Keratinocyte (primary cell): Measurements from ENCODE around the gene CD53. TPM values are rescaled to one million over a fixed set of nuclear protein-coding genes. Genes with fewer than 3 reads are reported as not detected.

Source experiments
- DNase-seq: peaks from one replicate; pipeline ENCODE4 v3.0.0-alpha.2; 2011; ENCODE audit warnings: low read depth, missing footprints, low spot score
- FAIRE-seq: peaks from 2 replicates; lab custom pipeline; 2011; peaks lifted over from hg19 to GRCh38; lab: Jason Lieb, UNC
- H2AFZ ChIP-seq: 2 replicates; pipeline ENCODE4 v1.6.0; 2012; ENCODE audit warnings: low read length, control low read depth, inconsistent platforms; ENCODE audit not compliant: control insufficient read depth
- H3K27ac ChIP-seq: 2 replicates; pipeline ENCODE4 v1.5.1; 2011; ENCODE audit warnings: low read length; ENCODE audit not compliant: control insufficient read depth, insufficient read depth
- H3K27me3 ChIP-seq: 3 replicates; pipeline ENCODE4 v1.6.0; 2011; ENCODE audit warnings: low read length; ENCODE audit not compliant: control insufficient read depth, insufficient read depth; ENCODE audit errors: extremely low read depth
- H3K36me3 ChIP-seq, 2 experiments: 2 replicates in 1 of 2; 3 replicates in 1 of 2; pipeline ENCODE4 v1.5.1; 2011; ENCODE audit warnings: low read length in 2 of 2, mild to moderate bottlenecking in 1 of 2; ENCODE audit not compliant: control insufficient read depth in 2 of 2, insufficient read depth in 2 of 2; ENCODE audit errors: extremely low read depth in 1 of 2
- H3K4me1 ChIP-seq: 3 replicates; pipeline ENCODE4 v1.5.1; 2011; ENCODE audit warnings: low read length; ENCODE audit not compliant: control insufficient read depth, insufficient read depth; ENCODE audit errors: extremely low read depth
- H3K4me2 ChIP-seq: 3 replicates; pipeline ENCODE4 v1.6.0; 2011; ENCODE audit warnings: low read depth, low read length; ENCODE audit not compliant: control insufficient read depth, insufficient read depth; ENCODE audit errors: extremely low read depth
- H3K4me3 ChIP-seq, 3 experiments: fragments of 200-600 bp in 1 of 3; sonication (generic) in 1 of 3; 2 replicates in 2 of 3; 3 replicates in 1 of 3; pipeline ENCODE4 v1.5.1; 2011 to 2016; ENCODE audit warnings: low read length in 3 of 3, mild to moderate bottlenecking in 3 of 3, control low read depth in 2 of 3, inconsistent platforms in 1 of 3, low read depth in 1 of 3, mixed read lengths in 1 of 3, mixed run types in 1 of 3, moderate library complexity in 1 of 3; ENCODE audit not compliant: control insufficient read depth in 2 of 3, insufficient read depth in 2 of 3; ENCODE audit errors: extremely low read depth in 1 of 3
- H3K79me2 ChIP-seq: 2 replicates; pipeline ENCODE4 v1.6.0; 2012; ENCODE audit warnings: low read length; ENCODE audit not compliant: control insufficient read depth, insufficient read depth
- H3K9ac ChIP-seq: 3 replicates; pipeline ENCODE4 v1.6.0; 2011; ENCODE audit warnings: low read length; ENCODE audit not compliant: control insufficient read depth, insufficient read depth; ENCODE audit errors: extremely low read depth
- H3K9me1 ChIP-seq: 3 replicates; pipeline ENCODE4 v1.6.0; 2011; ENCODE audit warnings: low read length; ENCODE audit not compliant: control insufficient read depth, insufficient read depth; ENCODE audit errors: extremely low read depth
- H3K9me3 ChIP-seq: 2 replicates; pipeline ENCODE4 v1.5.1; 2012; ENCODE audit warnings: low read depth, low read length; ENCODE audit not compliant: control insufficient read depth
- H4K20me1 ChIP-seq: 3 replicates; pipeline ENCODE4 v1.6.0; 2011; ENCODE audit warnings: low read length; ENCODE audit not compliant: control insufficient read depth, insufficient read depth; ENCODE audit errors: extremely low read depth
- CTCF ChIP-seq, 3 experiments: IDR thresholded peaks in 1 of 3; conservative IDR thresholded peaks in 1 of 3; optimal IDR thresholded peaks in 1 of 3; 2 replicates in 2 of 3; 3 replicates in 1 of 3; pipeline versions ENCODE3 to v1.5.1; 2011; ENCODE audit warnings: low read length in 3 of 3, mild to moderate bottlenecking in 3 of 3, moderate library complexity in 2 of 3, control low read depth in 1 of 3, inconsistent platforms in 1 of 3; ENCODE audit not compliant: insufficient read depth in 2 of 3; ENCODE audit errors: extremely low read depth in 1 of 3
- EZH2 ChIP-seq: IDR thresholded peaks from one replicate; pipeline ENCODE4 v1.6.1; 2012; ENCODE audit warnings: inconsistent platforms, mild to moderate bottlenecking, low read length, moderate library complexity
- dilution Hi-C: fragments of 300-500 bp; cut with MboI; formaldehyde crosslinking; loops from one replicate; pipeline ENCODE4 v1.7.0; 2020; ENCODE audit warnings: low sequenced_read_pairs; ENCODE audit not compliant: extremely low pct_ligation_motif_present
- polyA plus RNA-seq, 5 experiments: library from polyadenylated mRNA; depleted of rRNA in 3 of 5; stranded (reverse) in 3 of 5; stranded (forward) in 1 of 5; unstranded in 1 of 5; fragments of >200 nt; gene quantifications; 1 replicate in 1 of 5; 2 replicates in 3 of 5; 3 replicates in 1 of 5; pipeline versions ENCODE4 v1.2.1 to v1.2.3, GENCODE V29; 2011 to 2012; ENCODE audit warnings: missing spikeins in 2 of 5, low read depth in 1 of 5, low replicate concordance in 1 of 5

Gene CD53
- polyA plus RNA-seq, 1 donor (not counting 4 experiments of a cell fraction or from before 2014, with no cell fraction given), result 0.09 TPM

GRCh38 chr1:110853135-110853534 is 19.8 kb upstream of the CD53 start:
- no peak overlapping the region for H2AFZ ChIP-seq
- no peaks in the 10 kb centered on the region for H3K4me1 ChIP-seq
- no peaks in the 10 kb centered on the region for H4K20me1 ChIP-seq
- no peak overlapping the region for H3K27ac ChIP-seq
- DNase-seq, result no peak
- H3K9ac ChIP-seq, result no peak overlapping the region
- H3K4me2 ChIP-seq, result no peak overlapping the region
- TF ChIP-seq EZH2, result no peak
- no peak for TF ChIP-seq CTCF (optimal IDR thresholded peaks at IDR 0.05 in 1 of 3, IDR thresholded peaks at IDR 0.05 in 1 of 3, conservative IDR thresholded peaks at IDR 0.05 in 1 of 3; ENCODE audit: extremely low read depth in 1 of 3, insufficient read depth in 2 of 3, low read length in 3 of 3)
- H3K27me3 ChIP-seq, result no peaks in the 10 kb centered on the region
- FAIRE-seq, result no peak
- dilution Hi-C loops, result no loop called here
- H3K9me3 ChIP-seq, result no peaks in the 10 kb centered on the region
- H3K4me3 ChIP-seq, result no peak overlapping the region
- H3K9me1 ChIP-seq, result no peaks in the 10 kb centered on the region
- no peaks in the 10 kb centered on the region for H3K36me3 ChIP-seq
- H3K79me2 ChIP-seq, result no peaks in the 10 kb centered on the region

- FAIRE-seq (no peak), DNase-seq (no peak)
- TF ChIP-seq EZH2 (no peak), CTCF (optimal IDR thresholded peaks at IDR 0.05 in 1 of 3, IDR thresholded peaks at IDR 0.05 in 1 of 3, conservative IDR thresholded peaks at IDR 0.05 in 1 of 3; ENCODE audit: extremely low read depth in 1 of 3, insufficient read depth in 2 of 3, low read length in 3 of 3) (no peak)
- Histone ChIP-seq H2AFZ (no peak overlapping the region), H3K9me1 (no peaks in the 10 kb centered on the region), H3K36me3 (no peaks in the 10 kb centered on the region), H3K4me1 (no peaks in the 10 kb centered on the region), H3K79me2 (no peaks in the 10 kb centered on the region), H3K4me2 (no peak overlapping the region), H3K9me3 (no peaks in the 10 kb centered on the region), H3K27me3 (no peaks in the 10 kb centered on the region), H3K9ac (no peak overlapping the region), H4K20me1 (no peaks in the 10 kb centered on the region), H3K27ac (no peak overlapping the region), H3K4me3 (no peak overlapping the region)
- dilution Hi-C loops, result no loop called here
These were observed 16.5 kb upstream of the CD53 start for GRCh38 chr1:110856410-110856809.
